Endodermal cell (in vitro differentiated cells): ENCODE data around the gene MOB2. TPM values are rescaled to one million over a fixed set of nuclear protein-coding genes. Genes with fewer than 3 reads are reported as not detected.

Experiments used
- DNase-seq: peaks from one replicate; pipeline ENCODE4 v3.0.0-alpha.2; 2017
- H3K27ac ChIP-seq: 2 replicates; pipeline ENCODE4 v1.5.1; 2013; ENCODE audit warnings: mild to moderate bottlenecking, low read depth, low read length, moderate library complexity
- H3K27me3 ChIP-seq: 2 replicates; pipeline ENCODE4 v1.6.1; 2013; ENCODE audit warnings: mild to moderate bottlenecking, low read length, moderate library complexity; ENCODE audit not compliant: insufficient read depth, control insufficient read depth, poor library complexity, severe bottlenecking
- H3K36me3 ChIP-seq: 2 replicates; pipeline ENCODE4 v1.7.0; 2013; ENCODE audit warnings: mild to moderate bottlenecking, low read length, moderate library complexity; ENCODE audit not compliant: control insufficient read depth, insufficient read depth
- H3K4me1 ChIP-seq: one replicate; pipeline ENCODE4 v1.7.0; 2013; ENCODE audit warnings: low read length; ENCODE audit not compliant: control insufficient read depth, insufficient read depth
- H3K4me3 ChIP-seq: 2 replicates; pipeline ENCODE4 v1.5.1; 2013; ENCODE audit warnings: mild to moderate bottlenecking, low read length, moderate library complexity
- H3K9ac ChIP-seq: 2 replicates; pipeline ENCODE4 v1.6.1; 2013; ENCODE audit warnings: mild to moderate bottlenecking, low read length, moderate library complexity; ENCODE audit not compliant: poor library complexity, severe bottlenecking; ENCODE audit errors: extremely low read depth
- H3K9me3 ChIP-seq: 2 replicates; pipeline ENCODE4 v1.6.1; 2013; ENCODE audit warnings: mild to moderate bottlenecking, low read length, moderate library complexity; ENCODE audit not compliant: control insufficient read depth
- H3K27ac Mint-ChIP-seq: 2 replicates; pipeline ENCODE4 v1.8.0; 2020; ENCODE audit warnings: mixed read lengths
- H3K27me3 Mint-ChIP-seq: 2 replicates; pipeline ENCODE4 v1.8.0; 2021; ENCODE audit warnings: mild to moderate bottlenecking, mixed read lengths; ENCODE audit not compliant: insufficient read depth
- H3K36me3 Mint-ChIP-seq: 2 replicates; pipeline ENCODE4 v1.8.0; 2020; ENCODE audit warnings: low read depth, mixed read lengths
- H3K4me1 Mint-ChIP-seq: 2 replicates; pipeline ENCODE4 v1.8.0; 2020; ENCODE audit warnings: mixed read lengths
- H3K4me3 Mint-ChIP-seq: 2 replicates; pipeline ENCODE4 v1.8.0; 2020; ENCODE audit warnings: mild to moderate bottlenecking, moderate library complexity, mixed read lengths
- H3K9me3 Mint-ChIP-seq: 2 replicates; pipeline ENCODE4 v1.8.0; 2020; ENCODE audit warnings: mild to moderate bottlenecking, mixed read lengths
- WGBS, 2 experiments: methylation state at CpG; one replicate each; pipeline versions ENCODE4 v1.1.5 to v1.1.7; 2013; ENCODE audit warnings: missing lambda C conversion rate in 2 of 2, mixed read lengths in 1 of 2; ENCODE audit not compliant: insufficient coverage in 1 of 2, insufficient read length in 1 of 2; 5-methylcytosine and 5-hydroxymethylcytosine counted together
- total RNA-seq, 2 donors: library from RNA; stranded (reverse); fragmentation: NEBNext Ultra II Directional in 1 of 2; extraction: Animal tissue kit (Norgen Biotek cat#: 25700) in 1 of 2; gene quantifications; 2 replicates in 1 of 2; 3 replicates in 1 of 2; pipeline ENCODE4 v1.2.1, GENCODE V29; 2021
- TF ChIP-seq, protein P1 (sequence below): fragments of 200-600 bp; sonication (generic); conservative IDR thresholded peaks from 2 replicates; pipeline ENCODE4 v1.5.0; 2021; ENCODE audit warnings: antibody characterized with exemption, mild to moderate bottlenecking

The MOB2 gene
- total RNA-seq, 2 donors from 2014 or later, result 23.9 to 25.4 TPM

DNA sequence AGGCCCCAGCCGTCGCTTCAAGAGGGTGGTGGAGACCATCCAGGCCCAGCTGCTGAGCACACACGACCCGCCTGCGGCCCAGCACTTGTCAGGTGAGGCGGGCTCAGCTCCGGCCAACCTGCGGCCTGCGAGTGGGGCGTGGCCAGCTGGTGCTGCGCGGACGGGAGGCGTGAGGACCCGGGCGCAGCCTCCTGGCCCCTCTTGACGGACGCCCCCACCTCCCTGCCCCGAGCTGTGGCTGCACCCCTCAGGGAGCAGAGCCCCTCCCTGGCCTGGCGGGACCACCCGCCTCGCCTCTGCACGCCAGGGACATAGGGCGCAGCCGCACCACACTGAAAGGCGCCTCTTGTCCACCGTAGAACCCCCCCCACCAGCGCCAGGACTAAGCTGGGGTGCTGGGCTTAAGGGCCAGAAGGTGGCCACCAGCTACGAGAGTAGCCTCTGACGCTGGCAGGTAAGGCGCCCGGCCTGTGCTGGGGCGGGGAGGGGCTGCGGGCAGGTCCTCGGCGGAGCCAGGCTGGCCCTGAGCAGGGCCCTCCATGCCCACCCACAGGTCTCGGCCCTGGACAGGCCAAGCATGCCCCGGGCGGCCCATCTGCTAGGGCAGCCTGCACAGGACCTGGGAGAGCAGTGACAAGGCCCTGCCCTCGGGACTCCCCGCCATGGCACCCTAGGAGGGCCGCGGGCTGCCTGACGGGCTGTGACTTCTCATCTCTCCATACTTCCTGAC is 29.8 kb downstream of the MOB2 start:
- H3K27ac Mint-ChIP-seq, result no peak overlapping the region
- DNase-seq, result no peak
- H3K27ac ChIP-seq, result no peak overlapping the region
- no peak overlapping the region for H3K4me3 Mint-ChIP-seq
- no peak overlapping the region for H3K4me3 ChIP-seq
- H3K36me3 Mint-ChIP-seq, result peaks cover 1% of the 10 kb centered on the region
- no peaks in the 10 kb centered on the region for H3K4me1 ChIP-seq
- TF ChIP-seq, protein P1, sequence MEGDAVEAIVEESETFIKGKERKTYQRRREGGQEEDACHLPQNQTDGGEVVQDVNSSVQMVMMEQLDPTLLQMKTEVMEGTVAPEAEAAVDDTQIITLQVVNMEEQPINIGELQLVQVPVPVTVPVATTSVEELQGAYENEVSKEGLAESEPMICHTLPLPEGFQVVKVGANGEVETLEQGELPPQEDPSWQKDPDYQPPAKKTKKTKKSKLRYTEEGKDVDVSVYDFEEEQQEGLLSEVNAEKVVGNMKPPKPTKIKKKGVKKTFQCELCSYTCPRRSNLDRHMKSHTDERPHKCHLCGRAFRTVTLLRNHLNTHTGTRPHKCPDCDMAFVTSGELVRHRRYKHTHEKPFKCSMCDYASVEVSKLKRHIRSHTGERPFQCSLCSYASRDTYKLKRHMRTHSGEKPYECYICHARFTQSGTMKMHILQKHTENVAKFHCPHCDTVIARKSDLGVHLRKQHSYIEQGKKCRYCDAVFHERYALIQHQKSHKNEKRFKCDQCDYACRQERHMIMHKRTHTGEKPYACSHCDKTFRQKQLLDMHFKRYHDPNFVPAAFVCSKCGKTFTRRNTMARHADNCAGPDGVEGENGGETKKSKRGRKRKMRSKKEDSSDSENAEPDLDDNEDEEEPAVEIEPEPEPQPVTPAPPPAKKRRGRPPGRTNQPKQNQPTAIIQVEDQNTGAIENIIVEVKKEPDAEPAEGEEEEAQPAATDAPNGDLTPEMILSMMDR, result no peak
- no peaks in the 10 kb centered on the region for H3K27me3 ChIP-seq
- H3K27me3 Mint-ChIP-seq, result no peaks in the 10 kb centered on the region
- H3K36me3 ChIP-seq, result no peaks in the 10 kb centered on the region
- H3K9me3 Mint-ChIP-seq, result no peaks in the 10 kb centered on the region
- H3K4me1 Mint-ChIP-seq, result no peaks in the 10 kb centered on the region
- H3K9me3 ChIP-seq, result no peaks in the 10 kb centered on the region
- WGBS, 2 experiments, result 94 to 99% methylated on average over 11 to 43 of the region's 44 CpGs
- H3K9ac ChIP-seq, result no peak overlapping the region

DNA sequence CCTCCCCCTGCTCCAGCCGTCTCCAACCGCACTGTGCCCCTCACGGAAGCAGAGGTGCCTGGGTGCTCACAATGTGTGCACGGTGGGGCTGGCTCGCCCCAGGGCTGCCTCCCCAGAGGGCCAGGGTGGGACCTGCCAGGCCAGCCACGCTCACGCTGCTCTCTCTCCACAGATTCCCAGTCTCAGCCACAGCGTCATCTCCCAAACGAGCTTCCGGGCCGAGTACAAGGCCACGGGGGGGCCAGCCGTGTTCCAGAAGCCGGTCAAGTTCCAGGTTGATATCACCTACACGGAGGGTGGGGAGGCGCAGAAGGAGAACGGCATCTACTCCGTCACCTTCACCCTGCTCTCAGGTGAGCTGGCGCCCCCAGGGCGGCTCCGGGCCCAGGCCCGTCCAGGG is 30.4 kb downstream of the MOB2 start:
- Histone ChIP-seq H3K27me3 (no peaks in the 10 kb centered on the region), H3K9ac (no peak overlapping the region), H3K4me1 (no peaks in the 10 kb centered on the region), H3K27ac (no peak overlapping the region), H3K4me3 (no peak overlapping the region), H3K36me3 (no peaks in the 10 kb centered on the region), H3K9me3 (no peaks in the 10 kb centered on the region)
- H3K27me3 Mint-ChIP-seq, result no peaks in the 10 kb centered on the region
- 91 to 94% methylated on average over 13 to 22 of the region's 22 CpGs for WGBS, 2 experiments
- no peak overlapping the region for H3K4me3 Mint-ChIP-seq
- no peak for DNase-seq
- TF ChIP-seq, protein P1, result no peak
- H3K36me3 Mint-ChIP-seq, result peaks cover 1% of the 10 kb centered on the region
- H3K27ac Mint-ChIP-seq, result no peak overlapping the region
- no peaks in the 10 kb centered on the region for H3K4me1 Mint-ChIP-seq
- H3K9me3 Mint-ChIP-seq, result no peaks in the 10 kb centered on the region

DNA sequence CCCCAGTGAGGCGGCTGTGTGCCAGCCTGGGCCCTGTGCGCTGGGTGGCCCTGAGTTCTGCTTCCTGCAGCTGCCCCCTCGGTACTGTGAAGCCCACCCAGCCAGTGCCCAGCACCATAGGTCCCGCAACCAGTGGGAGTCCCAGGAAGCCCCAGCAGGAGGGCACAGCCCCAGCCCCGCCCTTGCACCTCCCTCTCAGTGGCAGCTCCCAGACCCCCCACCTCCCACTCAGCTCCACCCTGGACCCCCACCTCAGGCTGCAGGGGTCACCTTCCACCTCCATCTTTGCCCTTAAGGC is 30.9 kb downstream of the MOB2 start:
- no peak overlapping the region for H3K27ac ChIP-seq
- H3K4me3 Mint-ChIP-seq, result no peak overlapping the region
- no peaks in the 10 kb centered on the region for H3K4me1 Mint-ChIP-seq
- no peak overlapping the region for H3K27ac Mint-ChIP-seq
- no peaks in the 10 kb centered on the region for H3K4me1 ChIP-seq
- peaks cover 1% of the 10 kb centered on the region for H3K36me3 Mint-ChIP-seq
- H3K4me3 ChIP-seq, result no peak overlapping the region
- TF ChIP-seq, protein P1, result no peak
- no peaks in the 10 kb centered on the region for H3K27me3 ChIP-seq
- no peaks in the 10 kb centered on the region for H3K9me3 Mint-ChIP-seq
- H3K36me3 ChIP-seq, result no peaks in the 10 kb centered on the region
- no peak overlapping the region for H3K9ac ChIP-seq
- 67 to 93% methylated on average over 1 to 5 of the region's 5 CpGs for WGBS, 2 experiments
- no peaks in the 10 kb centered on the region for H3K9me3 ChIP-seq
- no peak for DNase-seq
- no peaks in the 10 kb centered on the region for H3K27me3 Mint-ChIP-seq
